ENCODE measurements around the gene ACSBG1.

ACSBG1 gene

GRCh38 chr15:78201281-78202190 is 32.8 kb downstream of the ACSBG1 start:
- DNase-seq (ENCODE audit: low read depth) = no peak

GRCh38 chr15:78200276-78200930 is 34.0 kb downstream of the ACSBG1 start:
- DNase-seq (ENCODE audit: low read depth) = no peak

GRCh38 chr15:78197632-78198031 is 36.7 kb downstream of the ACSBG1 start:
- no peak for DNase-seq (ENCODE audit: low read depth)

- no peak for DNase-seq (ENCODE audit: low read depth)
These were observed 38.6 kb downstream of the ACSBG1 start for GRCh38 chr15:78195735-78196201.

GRCh38 chr15:78194568-78194925 is 39.8 kb downstream of the ACSBG1 start:
- no peak for DNase-seq (ENCODE audit: low read depth)

- no peak for DNase-seq (ENCODE audit: low read depth)
These were observed 40.4 kb downstream of the ACSBG1 start for GRCh38 chr15:78193731-78194567.

- DNase-seq (ENCODE audit: low read depth) = no peak
These were observed 41.4 kb downstream of the ACSBG1 start for GRCh38 chr15:78192826-78193594.

GRCh38 chr15:78182821-78183220 is 51.5 kb downstream of the ACSBG1 start:
- no peak for DNase-seq (ENCODE audit: low read depth)

GRCh38 chr15:78182336-78182700 is 52.0 kb downstream of the ACSBG1 start:
- DNase-seq (ENCODE audit: low read depth) = no peak

GRCh38 chr15:78179906-78180305 is 54.5 kb downstream of the ACSBG1 start:
- DNase-seq (ENCODE audit: low read depth) = no peak

- DNase-seq (ENCODE audit: low read depth) = no peak
These were observed 55.0 kb downstream of the ACSBG1 start for GRCh38 chr15:78179286-78179840.

- DNase-seq (ENCODE audit: low read depth) = no peak
These were observed 56.3 kb downstream of the ACSBG1 start for GRCh38 chr15:78178064-78178463.

- no peak for DNase-seq (ENCODE audit: low read depth)
These were observed 56.9 kb downstream of the ACSBG1 start for GRCh38 chr15:78177447-78177873.

- DNase-seq (ENCODE audit: low read depth) = no peak
These were observed 59.0 kb downstream of the ACSBG1 start for GRCh38 chr15:78175330-78175729.

GRCh38 chr15:78174401-78174800 is 60.0 kb downstream of the ACSBG1 start:
- no peak for DNase-seq (ENCODE audit: low read depth)

GRCh38 chr15:78171864-78172472 is 62.4 kb downstream of the ACSBG1 start:
- DNase-seq (ENCODE audit: low read depth) = no peak

GRCh38 chr15:78170848-78171773 is 63.3 kb downstream of the ACSBG1 start:
- DNase-seq (ENCODE audit: low read depth) = no peak

- no peak for DNase-seq (ENCODE audit: low read depth)
These were observed 65.8 kb downstream of the ACSBG1 start for GRCh38 chr15:78168608-78169007.

- no peak for DNase-seq (ENCODE audit: low read depth)
These were observed 67.0 kb downstream of the ACSBG1 start for GRCh38 chr15:78167227-78167888.

All from stromal cell of bone marrow (primary cell).